Limb (tissue), 2 donors: ENCODE results near the gene GET4.

Experiments used
- DNase-seq, 2 donors: peaks; one replicate each; pipeline ENCODE4 v3.0.0-alpha.2; 2016; ENCODE audit errors: extremely low spot score in 2 of 2

Gene GET4

DNA sequence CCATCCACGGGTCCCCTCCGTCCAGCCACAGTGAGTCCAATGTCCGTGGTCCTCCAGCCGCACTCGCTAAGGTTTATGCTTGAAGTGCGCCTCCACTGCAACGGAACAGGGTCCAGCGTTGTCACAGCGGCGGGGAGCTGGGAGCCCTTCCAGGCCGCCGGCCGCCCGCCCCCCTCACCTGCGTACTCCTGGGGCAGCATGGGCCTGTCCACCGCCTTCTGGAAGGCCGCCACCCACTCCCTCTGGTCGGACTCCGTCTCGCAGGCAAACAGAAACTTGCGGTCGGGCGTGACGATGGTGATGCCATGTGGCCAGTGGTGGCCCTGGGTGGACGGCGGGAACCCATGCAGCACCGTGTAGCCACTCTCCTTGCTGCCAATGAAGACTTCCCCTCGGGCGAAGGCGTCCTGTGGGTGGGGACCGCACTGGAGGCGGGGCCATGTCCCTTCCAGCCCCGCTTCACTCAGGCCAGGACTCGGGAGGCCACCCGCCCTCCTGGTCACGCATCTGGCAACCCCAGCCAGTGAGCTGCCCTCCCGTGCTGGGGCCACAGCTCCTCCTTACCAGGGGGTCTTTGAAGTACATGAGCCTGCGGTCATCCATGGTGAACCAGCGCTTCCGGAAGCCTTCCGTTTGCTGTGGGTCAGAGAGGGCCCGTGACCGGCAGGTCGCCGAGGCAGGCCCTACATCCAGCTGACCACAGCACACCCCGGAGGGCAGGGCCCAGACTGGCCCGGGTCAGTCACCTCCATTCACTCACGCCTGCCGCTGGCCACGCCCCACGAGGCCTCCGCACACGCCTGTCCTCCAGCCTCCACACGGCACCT lies 22.7 kb downstream of the GET4 start:
- DNase-seq = no peak

DNA sequence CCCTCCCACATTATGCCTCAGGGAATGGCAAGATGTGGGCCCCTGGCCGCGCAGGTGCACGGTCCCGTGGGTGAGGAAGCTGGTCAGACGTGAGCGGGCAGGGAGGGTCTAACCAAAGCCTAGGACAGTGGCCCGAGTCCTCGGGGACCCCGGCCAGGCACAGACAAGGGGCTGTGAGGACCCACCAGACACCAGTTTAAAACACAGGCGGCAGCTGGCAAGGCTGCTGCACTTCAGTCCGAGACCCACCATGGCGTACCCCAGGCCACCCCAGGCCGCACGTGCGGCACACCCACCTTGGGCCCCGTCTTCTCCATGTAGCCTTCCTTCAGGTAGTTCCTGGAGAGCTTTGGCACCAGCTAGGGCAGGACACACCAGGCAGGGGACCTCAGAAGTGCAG lies 23.5 kb downstream of the GET4 start:
- no peak for DNase-seq

DNA sequence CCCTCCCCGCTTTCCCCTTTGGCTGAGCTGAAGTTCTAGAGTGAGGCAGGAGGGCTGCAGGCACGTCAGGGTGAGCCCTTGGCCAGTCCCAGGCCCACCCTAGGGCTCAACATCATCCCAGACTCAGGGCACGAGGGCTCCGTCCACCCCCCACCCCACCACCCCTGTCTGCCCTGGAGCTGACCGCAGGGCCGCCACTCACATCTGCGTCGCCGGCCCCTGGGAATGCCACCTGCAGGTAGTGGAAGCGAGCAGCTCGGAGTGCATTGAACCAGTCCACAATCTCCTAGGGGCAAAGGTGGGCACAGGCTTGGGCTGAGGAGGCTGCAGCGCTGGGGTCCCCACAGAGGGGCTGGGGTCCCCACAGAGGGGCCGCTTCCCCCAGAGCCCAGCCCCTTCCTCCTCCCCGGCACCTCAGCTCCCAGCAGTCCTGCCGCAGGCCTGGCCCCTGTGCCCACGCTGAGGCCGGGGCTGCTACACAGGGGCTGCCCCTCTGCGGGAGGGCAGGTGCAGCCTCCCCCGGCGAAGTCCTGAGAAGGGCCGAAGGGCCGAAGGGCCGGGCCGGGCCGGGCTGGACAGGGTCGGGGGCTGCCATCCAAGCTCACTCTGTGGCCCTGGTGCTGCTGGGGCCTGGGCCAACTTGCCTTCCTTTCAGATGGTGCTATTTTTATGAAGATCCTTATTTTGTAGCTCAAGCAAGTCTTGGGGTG lies 24.1 kb downstream of the GET4 start:
- no peak for DNase-seq

DNA sequence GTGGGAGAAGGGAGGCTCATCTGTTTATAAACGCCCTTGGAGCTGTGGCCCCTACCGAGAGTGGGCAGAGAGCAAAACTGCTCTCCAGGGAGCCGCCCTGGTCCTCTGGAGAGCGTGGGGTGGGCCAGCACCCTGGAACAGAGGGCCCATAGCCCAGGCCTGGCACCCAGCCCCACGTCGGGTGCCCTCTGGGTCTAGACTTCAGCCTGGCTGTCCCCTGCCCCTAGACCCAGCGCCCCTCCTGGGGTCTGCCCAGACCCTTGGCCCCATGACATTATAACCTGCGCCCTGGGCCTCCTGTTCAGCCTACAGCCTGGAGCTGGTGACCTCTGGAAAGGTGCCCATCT lies 24.7 kb downstream of the GET4 start:
- DNase-seq = no peak

DNA sequence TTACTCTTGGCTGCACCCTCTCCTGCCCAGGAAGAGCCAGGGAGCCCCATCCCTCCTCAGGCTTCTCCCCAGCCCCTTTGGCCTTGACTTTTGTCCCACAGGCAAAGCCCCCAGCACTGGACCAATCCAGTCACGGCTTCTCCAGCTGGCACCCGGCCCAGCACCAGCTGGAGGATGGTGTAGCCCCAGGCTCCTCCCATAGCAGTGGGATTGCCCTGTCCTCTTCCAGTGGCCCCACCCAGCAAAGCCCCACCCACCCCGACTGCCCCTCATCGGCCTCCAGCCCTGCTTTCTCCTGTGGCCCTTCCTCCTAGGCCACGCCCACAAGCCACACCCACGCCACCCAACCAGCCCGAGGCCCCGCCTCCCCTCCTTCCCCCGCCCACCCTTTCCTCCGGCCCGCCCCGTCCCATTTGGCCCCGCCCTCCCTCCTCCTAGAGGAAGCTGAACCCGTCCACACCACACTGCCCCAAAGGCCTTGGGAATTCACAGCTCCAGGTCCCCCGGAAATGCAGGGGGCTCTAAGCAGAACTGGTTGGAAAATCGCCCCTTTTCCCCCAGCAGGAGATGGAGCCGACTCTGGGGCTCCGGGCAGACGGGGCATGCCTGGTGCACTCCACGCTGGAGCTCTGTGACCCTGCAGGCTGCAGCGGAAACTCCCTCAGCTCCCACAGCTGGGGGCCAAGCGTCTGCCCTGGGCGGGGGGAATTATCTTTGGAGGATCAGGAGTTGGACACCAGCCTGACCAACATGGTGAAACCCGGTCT lies 25.2 kb downstream of the GET4 start:
- DNase-seq = peak; percentile 53 to 80

DNA sequence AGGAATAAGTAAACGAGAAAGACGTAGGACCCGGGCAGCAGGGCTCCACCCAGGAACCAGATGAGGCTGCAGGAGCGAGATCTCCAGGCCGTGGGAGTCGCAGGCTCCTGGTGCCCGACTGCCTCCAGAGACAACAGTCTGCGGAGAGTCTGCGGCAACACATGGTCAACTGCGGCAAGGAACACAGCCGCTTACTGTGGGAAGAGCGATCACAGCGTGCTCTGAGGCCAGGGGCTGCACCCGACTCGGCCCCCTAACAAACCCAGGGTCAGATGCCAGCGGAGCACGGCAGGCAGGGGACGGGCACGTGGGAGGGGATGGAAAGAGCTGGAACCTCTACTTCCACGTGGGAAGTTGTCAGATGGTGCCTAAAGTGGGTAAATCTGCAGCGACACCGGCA lies 26.6 kb downstream of the GET4 start:
- DNase-seq = no peak

DNA sequence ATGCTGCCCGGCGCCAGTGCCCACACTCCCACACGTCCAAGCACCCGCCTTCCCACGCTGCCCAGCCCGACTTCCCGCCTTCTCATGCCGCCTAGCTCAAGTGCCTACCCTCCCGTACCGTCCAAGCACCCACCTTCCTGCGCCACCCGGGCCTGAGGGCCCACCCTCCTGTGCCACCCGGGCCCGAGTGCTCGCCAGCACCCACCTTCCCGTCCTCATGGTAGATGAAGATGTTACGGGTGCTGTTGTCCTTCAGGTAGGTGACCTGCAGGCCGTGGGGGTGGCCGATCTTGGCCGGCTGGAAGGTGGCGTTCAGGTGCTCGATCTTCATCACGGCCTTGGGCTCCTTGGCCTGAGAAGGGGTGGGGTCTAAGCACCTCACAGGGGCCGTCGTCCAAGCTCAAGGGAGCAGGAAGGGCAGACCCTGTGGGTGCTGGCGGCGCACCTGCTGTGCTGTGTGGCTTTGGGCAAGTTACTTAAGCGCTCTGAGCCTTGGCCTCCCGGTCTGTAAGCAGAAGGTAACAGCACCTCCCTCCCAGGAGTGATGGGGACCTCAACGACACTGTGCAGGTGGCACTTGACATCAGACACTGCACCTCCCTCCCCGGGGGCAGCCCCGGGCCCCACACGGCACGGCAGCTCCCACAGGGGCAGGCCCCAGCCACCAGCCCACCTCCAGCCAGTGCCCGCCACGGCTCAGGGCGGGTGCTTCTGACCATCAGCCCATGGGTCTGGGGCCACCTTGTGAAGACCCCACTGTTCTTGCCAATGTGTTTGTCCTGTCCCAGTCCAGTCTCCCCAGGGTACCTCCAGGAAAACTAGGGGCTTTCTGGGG lies 27.8 kb downstream of the GET4 start:
- DNase-seq = no peak

DNA sequence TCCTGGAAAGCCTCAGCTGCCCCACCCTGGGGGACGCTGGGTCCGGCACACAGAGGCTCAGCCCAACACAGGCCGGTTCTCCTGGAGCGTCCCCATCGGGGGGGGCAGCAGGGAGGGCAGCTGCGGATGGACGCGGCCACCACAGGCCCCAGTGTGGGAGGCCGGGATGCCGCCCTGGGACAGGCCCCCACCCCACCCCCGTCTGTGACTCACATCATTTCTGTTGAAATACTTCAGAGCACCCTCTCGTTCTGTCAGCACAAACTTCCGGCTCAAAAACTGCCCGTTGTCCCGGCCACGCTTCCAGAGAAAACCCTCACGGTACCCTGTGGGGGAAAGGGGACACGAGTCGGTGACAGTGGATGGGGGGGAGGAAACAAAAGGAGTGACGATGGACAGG lies 28.5 kb downstream of the GET4 start:
- no peak for DNase-seq

DNA sequence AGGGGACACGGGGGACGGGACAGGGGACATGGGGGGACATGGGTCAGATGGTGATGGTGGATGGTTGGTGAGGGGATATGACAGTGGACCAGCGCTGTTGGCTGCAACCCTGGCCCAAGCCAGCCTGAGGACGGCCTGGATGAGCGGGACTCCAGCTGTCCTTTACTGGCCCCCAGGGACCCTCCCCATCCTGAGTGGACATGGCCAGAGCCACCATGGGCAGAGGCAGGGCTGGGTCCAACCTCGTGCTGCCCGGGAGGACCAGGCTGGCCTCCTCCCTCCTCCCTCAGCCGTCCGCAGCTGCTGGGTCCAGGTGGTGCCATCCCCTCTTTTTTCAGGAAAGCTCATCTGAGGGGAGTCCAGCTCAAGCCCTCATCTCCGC lies 30.4 kb downstream of the GET4 start:
- no peak for DNase-seq

DNA sequence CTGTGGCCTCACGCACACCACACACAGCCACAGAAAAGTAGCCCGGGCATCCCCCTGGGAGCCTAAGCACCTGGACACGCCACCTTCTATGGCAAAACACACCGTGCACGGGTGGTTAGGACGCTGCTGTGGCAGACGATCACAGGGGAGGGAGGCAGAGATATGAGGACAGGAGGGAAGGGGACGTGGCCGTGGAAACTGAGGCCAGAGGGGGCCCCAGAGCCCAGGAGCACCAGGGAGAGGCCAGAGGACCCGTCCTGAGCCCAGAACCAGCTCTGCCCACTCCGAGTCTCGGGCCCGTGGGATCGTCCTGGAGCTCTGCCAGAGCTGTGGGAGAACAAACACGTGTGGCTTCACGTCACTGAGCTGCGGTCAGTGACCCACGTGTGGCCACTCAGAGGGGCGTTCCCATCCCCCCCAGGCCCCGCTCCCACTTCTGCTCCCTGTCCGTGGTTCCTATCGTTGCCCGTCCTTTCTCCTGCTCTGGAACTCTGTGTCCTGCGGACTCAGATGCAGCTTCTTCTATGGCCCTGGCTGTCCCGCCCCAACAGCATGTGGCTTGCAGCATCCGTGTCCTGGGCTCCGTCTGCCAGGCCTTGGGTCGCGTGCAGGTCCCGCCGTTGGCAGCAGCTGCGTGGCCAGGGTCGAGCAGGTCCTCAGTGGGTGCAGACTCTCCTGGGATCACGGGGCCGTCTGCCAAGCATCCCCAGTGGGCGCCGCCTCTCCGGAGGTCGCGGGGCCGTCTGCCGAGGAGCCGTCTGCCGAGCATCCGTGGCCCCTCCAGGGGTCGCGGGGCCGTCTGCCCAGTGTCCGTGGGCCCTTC lies 31.0 kb downstream of the GET4 start:
- DNase-seq = no peak

DNA sequence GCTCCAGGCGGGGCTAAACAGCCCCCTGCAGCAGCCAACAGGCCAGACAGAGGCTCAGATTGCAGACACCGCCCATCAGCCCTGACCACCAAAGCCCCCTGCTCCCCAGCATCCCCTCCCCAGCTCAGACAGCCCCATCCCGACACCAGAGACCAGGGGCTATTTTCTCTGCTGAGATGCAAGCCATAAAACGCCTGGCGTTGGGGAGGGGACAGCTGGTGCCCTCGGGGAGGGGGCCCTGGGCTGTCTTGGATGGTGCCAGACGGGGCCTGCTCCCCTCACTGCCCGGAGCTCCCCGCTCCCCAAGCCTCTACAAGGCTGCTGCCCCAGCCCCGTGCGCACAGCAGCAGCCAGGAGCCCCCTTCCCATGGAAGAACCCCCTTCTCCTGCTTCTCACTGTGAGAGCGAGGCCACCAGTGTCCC lies 31.8 kb downstream of the GET4 start:
- no peak for DNase-seq

DNA sequence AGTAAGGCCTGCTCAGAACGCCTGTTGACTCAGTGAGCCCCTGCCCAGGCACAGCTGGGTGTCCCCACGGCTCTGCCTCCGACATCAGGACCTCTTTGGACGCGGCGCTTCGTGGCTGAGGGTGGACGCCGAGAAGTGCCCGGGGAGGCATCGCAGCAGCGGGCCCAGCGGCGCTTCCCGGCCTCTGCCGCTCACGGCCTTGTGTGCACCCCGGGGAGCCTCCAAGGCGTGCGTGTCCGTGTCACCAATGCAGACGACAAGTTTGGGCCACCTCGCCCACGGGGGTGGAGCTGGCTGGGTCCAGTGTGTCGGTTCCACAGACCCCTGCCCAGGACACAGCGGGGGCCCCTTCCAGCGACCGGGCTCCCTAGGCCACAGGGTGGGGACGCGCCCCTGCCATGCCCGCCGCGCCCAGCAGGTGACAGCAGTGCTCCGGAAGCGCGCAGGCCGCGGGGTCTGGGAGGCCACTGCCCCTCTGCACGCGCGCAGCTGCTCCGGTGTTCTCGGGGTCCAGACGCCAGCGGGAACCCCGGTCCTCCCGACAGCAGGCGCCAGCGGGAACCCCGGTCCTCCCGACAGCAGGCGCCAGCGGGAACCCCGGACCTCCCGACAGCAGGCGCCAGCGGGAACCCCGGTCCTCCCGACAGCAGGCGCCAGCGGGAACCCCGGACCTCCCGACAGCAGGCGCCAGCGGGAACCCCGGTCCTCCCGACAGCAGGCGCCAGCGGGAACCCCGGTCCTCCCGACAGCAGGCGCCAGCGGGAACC lies 32.4 kb downstream of the GET4 start:
- peak; percentile 60 to 78 for DNase-seq

DNA sequence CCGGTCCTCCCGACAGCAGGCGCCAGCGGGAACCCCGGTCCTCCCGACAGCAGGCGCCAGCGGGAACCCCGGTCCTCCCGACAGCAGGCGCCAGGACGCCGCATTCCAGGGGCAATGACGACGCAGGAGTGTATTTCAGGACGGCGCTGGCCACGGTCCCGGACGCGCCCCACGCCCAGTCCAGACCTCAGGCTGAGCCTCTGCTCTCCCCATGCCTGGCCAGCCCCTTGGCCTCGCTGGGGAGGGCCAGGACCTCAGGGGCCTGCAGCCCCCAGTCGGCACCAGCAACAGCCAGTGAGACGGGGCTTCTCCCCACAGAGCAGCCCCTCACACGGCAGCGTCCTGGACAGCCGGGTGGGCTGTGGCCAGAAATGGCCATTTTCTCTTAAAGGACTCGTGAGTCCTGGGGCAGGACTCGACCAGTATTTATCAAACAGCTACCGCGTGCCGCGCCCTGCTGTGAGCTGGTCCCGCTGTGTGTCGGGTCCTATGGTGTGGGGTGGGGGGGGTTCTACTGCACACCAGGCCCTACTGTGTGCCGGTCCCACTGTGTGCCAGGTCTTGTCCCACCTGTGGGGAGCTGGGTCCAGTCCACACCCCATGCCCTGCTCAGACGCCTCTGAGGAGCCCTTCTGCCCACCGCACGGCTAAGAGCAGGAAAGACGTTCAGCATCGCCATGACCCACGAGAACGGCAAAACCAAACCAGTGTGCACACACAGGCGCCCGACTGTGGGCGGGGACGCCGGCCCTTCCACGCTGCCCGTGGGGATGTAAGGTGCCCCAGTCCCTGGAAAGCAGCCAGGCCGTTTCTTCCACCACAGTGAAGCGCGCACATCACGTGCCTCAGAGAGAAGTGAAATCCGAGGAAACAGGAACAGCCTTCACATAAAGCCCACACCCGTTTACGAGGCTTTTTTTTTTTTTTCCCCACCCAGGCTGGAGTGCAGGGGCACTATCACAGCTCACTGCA lies 33.3 kb downstream of the GET4 start:
- DNase-seq = no peak

DNA sequence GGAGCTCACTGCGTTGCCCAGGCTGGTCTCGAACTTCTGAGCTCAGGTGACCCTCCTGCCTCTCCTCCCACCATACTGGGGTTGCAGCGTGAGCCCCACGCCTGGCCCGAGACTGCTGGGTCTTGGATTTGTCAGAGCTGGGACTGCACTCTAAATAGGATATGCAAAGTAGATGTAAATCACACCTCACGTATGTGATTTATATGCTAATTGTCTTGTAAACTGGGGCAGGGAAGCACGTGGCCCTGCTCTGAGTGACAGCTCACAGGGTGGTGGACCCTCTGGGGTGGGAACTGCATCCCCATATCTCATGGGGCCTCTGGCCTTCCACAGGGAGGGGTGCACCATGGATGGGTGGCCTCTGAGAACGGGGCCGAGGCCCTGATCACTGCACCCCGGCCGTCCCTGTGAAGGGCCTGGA lies 34.1 kb downstream of the GET4 start:
- DNase-seq = no peak

DNA sequence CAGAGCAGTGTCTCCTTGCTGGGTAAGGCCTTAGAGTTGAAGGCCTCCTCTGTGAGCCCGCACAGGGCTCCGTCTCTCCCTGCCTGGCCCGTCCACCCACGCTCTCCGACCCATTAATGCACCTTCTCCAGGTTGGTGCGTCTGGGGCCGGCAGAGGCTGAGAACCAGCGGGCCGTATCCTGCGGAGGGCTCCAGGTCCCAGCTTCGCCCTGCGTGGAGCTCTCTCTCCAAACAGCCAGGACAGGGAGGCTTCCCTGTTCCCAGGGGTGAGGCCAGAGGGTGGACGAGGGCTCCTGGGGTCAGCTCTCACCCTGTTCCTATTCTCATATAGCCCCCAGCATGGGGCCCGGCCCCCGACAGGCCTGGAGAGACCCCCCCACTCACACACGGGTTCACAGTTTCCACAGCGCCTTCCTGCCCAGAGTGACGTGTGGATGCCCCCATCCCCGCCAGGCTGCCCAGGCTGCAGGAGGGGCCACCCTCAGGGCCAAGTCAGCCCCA lies 34.6 kb downstream of the GET4 start:
- no peak for DNase-seq

DNA sequence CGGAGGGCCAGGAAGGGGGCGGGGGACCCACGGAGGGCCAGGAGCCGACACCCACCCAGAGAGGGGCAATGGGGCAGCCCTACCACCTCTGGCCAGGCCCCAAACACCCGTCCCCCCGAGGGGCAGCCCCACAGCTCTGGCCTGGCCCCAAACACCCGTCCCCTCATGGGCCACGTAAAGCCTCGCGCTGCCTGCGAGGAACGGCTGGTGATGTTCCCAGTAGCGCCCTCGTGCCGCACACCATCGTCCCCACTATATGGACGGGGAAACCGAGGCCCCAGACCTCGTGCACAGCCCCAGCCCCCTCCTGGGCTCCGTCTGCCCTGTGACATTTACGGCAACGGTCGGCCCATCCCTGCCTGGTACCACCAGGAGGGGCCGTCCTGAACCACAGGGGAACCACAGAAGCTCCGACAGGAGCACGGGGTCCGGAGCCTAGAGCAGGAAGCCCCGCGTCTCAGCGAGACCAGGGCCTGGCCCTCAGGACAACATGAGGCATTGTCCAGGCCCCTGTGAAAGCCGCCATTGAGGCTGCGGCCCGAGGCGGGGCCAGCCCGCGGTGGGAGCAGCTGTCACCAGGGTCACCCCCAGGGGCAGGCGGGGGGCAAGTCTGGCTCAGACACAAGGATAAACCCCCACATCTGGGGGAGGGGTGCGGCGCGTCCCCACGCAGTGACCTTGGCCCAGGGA lies 35.6 kb downstream of the GET4 start:
- no peak for DNase-seq

DNA sequence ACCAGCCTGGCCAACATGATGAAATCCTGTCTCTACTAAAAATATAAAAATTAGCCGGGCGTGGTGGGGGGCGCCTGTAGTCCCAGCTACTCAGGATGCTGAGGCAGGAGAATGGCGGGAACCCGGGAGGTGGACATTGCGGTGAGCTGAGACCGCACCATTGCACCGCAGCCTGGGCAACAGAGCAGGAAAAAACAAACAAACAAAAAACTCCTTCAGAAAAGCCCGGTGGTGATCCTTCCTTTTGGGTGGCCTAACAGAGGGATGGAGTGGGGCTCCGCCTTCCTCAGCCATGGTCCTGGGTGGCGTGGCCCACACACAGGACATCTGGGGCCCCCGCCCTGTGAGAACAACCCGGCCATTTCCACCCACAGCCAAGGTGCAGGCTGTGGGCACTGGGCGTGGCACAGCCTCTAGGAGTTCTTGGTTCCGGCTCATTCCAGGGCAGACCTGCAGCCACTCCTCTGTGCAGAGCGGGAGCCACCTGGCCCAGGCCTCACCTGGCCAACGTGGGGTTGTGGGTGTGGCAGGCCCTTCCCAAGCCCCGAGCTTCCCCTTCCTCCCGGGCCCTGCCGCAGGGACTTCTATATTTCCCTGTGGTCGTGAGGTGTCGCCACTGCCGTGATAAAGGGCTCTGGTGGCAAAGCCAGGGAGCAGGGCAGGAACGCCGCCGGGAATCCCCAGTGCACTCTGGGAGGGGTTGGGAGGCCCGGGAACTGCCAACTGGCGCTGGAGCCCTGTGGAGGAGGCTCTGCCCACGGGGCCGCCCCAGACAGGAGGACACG lies 37.6 kb downstream of the GET4 start:
- no peak for DNase-seq
